Measurements from ENCODE around the gene KBTBD6. TPM values are rescaled to one million over a fixed set of nuclear protein-coding genes. Genes with fewer than 3 reads are reported as not detected.

KBTBD6 gene
- total and polyA plus RNA-seq, 2 of the 13 experiments (the other 11 are each of a cell fraction or from before 2014, with no cell fraction given): 4.4 to 12.0 TPM

DNA sequence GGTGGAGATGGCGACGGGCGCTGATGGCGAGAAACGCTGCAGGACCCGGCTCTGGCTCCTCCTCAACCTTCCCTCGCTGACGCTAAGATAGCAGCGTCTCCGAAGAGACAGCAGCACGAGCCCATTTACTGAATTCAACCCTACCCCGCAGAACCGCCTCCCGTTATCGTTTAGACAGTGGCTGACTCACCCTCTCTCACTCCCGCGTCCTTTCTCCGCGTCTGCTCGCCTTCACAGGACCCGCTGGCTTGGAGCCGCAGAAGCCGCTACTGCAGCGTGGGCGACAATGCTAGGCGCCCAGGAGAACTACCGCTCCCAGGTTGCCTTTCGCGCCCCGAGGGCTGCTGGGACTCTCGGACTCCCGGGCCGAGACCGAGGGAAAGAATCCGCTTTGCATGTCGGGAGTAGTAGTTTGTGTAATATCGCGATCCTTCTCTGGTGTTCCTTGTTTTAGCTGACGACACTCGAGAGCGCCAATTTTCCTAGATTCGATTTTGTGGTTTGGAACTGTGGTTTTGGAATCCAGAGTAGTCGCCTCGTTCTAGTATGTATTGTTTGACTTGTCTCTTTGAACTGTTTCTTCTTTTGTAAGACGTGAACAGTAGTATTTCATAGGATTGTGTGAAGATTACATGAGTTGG is at the start of gene KBTBD6 (continued):
- peak; percentile 47 to 66; a peak in 3 of 4 replicates for TF ChIP-seq HMGXB4 (CRISPR knock-in tag; IDR thresholded peaks at IDR 0.05; ENCODE audit: borderline replicate concordance in 1 of 2, low read depth in 1 of 2)
- no peak for TF ChIP-seq ZNF136 (CRISPR knock-in tag; IDR thresholded peaks at IDR 0.05; ENCODE audit: low read depth)
- no peak for TF ChIP-seq PAX8 (CRISPR knock-in tag; IDR thresholded peaks at IDR 0.05; ENCODE audit: borderline replicate concordance)
- TF ChIP-seq PAWR (CRISPR knock-in tag; IDR thresholded peaks at IDR 0.05; ENCODE audit: borderline replicate concordance): no peak
- no peak for TF ChIP-seq ZNF234 (CRISPR knock-in tag; conservative IDR thresholded peaks at IDR 0.05)
- TF ChIP-seq SIX1 (CRISPR knock-in tag; IDR thresholded peaks at IDR 0.05; ENCODE audit: borderline replicate concordance): peak; percentile 18; the same call in 1 of the 2 replicates
- peak; percentile 79; the same call in 1 of the 2 replicates for TF ChIP-seq SMAD3 (CRISPR knock-in tag; IDR thresholded peaks at IDR 0.05)
- no peak for TF ChIP-seq ZNF354B (CRISPR knock-in tag; IDR thresholded peaks at IDR 0.05)
- TF ChIP-seq ZNF549 (CRISPR knock-in tag; IDR thresholded peaks at IDR 0.05): no peak
- no peak for TF ChIP-seq ZNF652 (CRISPR knock-in tag; IDR thresholded peaks at IDR 0.05; ENCODE audit: borderline replicate concordance, low read depth)
- TF ChIP-seq KLF15 (CRISPR knock-in tag; IDR thresholded peaks at IDR 0.05; ENCODE audit: borderline replicate concordance): no peak
- TF ChIP-seq PATZ1 (CRISPR knock-in tag; IDR thresholded peaks at IDR 0.05): no peak
- TF ChIP-seq IRX3 (CRISPR knock-in tag; IDR thresholded peaks at IDR 0.05; ENCODE audit: borderline replicate concordance, low read depth): no peak
- no peak for TF ChIP-seq RNF219 (CRISPR knock-in tag; IDR thresholded peaks at IDR 0.05)
- no peak for TF ChIP-seq REXO4 (CRISPR knock-in tag; IDR thresholded peaks at IDR 0.05; ENCODE audit: borderline replicate concordance)
- peak; percentile 82; the same call in 1 of the 2 replicates for TF ChIP-seq DMAP1 (CRISPR knock-in tag; IDR thresholded peaks at IDR 0.05)
- TF ChIP-seq ZFX (CRISPR knock-in tag; IDR thresholded peaks at IDR 0.05; ENCODE audit: low read depth): peak; percentile 55; the same call in 1 of the 2 replicates
- TF ChIP-seq, protein P1, sequence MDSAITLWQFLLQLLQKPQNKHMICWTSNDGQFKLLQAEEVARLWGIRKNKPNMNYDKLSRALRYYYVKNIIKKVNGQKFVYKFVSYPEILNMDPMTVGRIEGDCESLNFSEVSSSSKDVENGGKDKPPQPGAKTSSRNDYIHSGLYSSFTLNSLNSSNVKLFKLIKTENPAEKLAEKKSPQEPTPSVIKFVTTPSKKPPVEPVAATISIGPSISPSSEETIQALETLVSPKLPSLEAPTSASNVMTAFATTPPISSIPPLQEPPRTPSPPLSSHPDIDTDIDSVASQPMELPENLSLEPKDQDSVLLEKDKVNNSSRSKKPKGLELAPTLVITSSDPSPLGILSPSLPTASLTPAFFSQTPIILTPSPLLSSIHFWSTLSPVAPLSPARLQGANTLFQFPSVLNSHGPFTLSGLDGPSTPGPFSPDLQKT (CRISPR knock-in tag; IDR thresholded peaks at IDR 0.05; ENCODE audit: borderline replicate concordance): peak; percentile 54; the same call in 1 of the 2 replicates
- TF ChIP-seq ZNF33A (CRISPR knock-in tag; IDR thresholded peaks at IDR 0.05; ENCODE audit: borderline replicate concordance): no peak
- peak; percentile 73; the same call in 1 of the 2 replicates for TF ChIP-seq SOX5 (CRISPR knock-in tag; IDR thresholded peaks at IDR 0.05; ENCODE audit: borderline replicate concordance)
- no peak for TF ChIP-seq NCOA1 (CRISPR knock-in tag; IDR thresholded peaks at IDR 0.05)
- no peak for TF ChIP-seq RFX5 (IDR thresholded peaks at IDR 0.05; ENCODE audit: low read depth, low read length)
- no peak for TF ChIP-seq ZFAT (CRISPR knock-in tag; conservative IDR thresholded peaks at IDR 0.05)

All from HepG2 (cell line).